Measurements from ENCODE around the gene COL27A1. TPM values are rescaled to one million over a fixed set of nuclear protein-coding genes. Genes with fewer than 3 reads are reported as not detected.

COL27A1 gene
- total and polyA plus RNA-seq, 2 donors (not counting 3 experiments of a cell fraction or from before 2014, with no cell fraction given): 14.7 to 49.1 TPM

DNA sequence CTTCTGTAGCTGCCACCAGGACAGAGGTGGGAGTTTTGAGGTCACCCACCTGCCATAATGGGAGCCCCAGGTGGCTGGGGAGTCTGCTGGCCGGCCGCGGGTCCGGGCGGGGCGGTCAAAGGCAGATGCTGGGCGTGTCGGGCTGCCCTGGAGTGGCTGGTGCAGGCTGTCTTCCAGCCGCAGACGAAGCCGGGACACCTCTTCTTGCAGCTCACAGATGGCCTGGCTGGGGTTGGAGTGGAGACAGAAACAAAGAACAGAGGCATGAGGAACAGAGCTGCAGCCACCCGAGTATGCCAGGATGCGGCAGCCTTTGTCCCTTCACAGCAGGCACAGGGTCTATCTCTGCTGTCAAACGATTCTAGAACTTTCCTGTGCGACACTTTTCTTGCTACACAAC is 192.3 kb downstream of the COL27A1 start:
- H2AFZ ChIP-seq (ENCODE audit: low read depth, low read length): no peak overlapping the region
- POLR2A ChIA-PET: no interaction called here
- no peak overlapping the region for H3K9ac ChIP-seq (replicated peaks; ENCODE audit: extremely low read depth, insufficient read depth, low read length)
- DNase-seq (ENCODE audit: low read depth, low spot score): no peak
- no peak for TF ChIP-seq JUN (IDR thresholded peaks at IDR 0.05; ENCODE audit: borderline replicate concordance, insufficient read depth, insufficient read length, low read depth)
- TF ChIP-seq POLR2A (IDR thresholded peaks at IDR 0.05; ENCODE audit: low read depth, low read length): no peak
- TF ChIP-seq POLR2AphosphoS5 (IDR thresholded peaks at IDR 0.05; ENCODE audit: insufficient read depth, low read depth, low read length): no peak
- no peak for TF ChIP-seq MYC (IDR thresholded peaks at IDR 0.05; ENCODE audit: low read depth, low read length)
- TF ChIP-seq EZH2 (IDR thresholded peaks at IDR 0.05; ENCODE audit: borderline replicate concordance, low read depth, low read length, severe bottlenecking): no peak
- TF ChIP-seq GATA2 (IDR thresholded peaks at IDR 0.05; ENCODE audit: insufficient read depth, insufficient read length, low read depth, low read length): no peak
- TF ChIP-seq FOS (IDR thresholded peaks at IDR 0.05; ENCODE audit: borderline replicate concordance, insufficient read depth, low read length): no peak
- TF ChIP-seq, protein P1, sequence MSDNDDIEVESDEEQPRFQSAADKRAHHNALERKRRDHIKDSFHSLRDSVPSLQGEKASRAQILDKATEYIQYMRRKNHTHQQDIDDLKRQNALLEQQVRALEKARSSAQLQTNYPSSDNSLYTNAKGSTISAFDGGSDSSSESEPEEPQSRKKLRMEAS (IDR thresholded peaks at IDR 0.05; ENCODE audit: insufficient read depth, insufficient read length): no peak
- TF ChIP-seq, protein P2, sequence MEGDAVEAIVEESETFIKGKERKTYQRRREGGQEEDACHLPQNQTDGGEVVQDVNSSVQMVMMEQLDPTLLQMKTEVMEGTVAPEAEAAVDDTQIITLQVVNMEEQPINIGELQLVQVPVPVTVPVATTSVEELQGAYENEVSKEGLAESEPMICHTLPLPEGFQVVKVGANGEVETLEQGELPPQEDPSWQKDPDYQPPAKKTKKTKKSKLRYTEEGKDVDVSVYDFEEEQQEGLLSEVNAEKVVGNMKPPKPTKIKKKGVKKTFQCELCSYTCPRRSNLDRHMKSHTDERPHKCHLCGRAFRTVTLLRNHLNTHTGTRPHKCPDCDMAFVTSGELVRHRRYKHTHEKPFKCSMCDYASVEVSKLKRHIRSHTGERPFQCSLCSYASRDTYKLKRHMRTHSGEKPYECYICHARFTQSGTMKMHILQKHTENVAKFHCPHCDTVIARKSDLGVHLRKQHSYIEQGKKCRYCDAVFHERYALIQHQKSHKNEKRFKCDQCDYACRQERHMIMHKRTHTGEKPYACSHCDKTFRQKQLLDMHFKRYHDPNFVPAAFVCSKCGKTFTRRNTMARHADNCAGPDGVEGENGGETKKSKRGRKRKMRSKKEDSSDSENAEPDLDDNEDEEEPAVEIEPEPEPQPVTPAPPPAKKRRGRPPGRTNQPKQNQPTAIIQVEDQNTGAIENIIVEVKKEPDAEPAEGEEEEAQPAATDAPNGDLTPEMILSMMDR (IDR thresholded peaks at IDR 0.05; ENCODE audit: extremely low read depth in 1 of 2, insufficient read depth in 1 of 2, low read depth in 1 of 2, low read length in 2 of 2): no peak
- dilution Hi-C loops (cut with MboI; ENCODE audit: extremely low pct_ligation_motif_present, low sequenced_read_pairs) (no loop called here), intact Hi-C loops (cut with micrococcal nuclease) (no loop called here)
- H3K9me1 ChIP-seq (replicated peaks; ENCODE audit: control insufficient read depth, extremely low read depth, insufficient read depth, low read length): no peaks in the 10 kb centered on the region
- H3K79me2 ChIP-seq (ENCODE audit: control insufficient read depth, insufficient read depth, low read length): no peaks in the 10 kb centered on the region
- no peaks in the 10 kb centered on the region for H3K9me3 ChIP-seq (replicated peaks; ENCODE audit: control insufficient read depth, insufficient read depth, low read length)
- H3K27me3 ChIP-seq (ENCODE audit: control insufficient read depth in 2 of 2, insufficient read depth in 2 of 2, low read length in 2 of 2): no peaks in the 10 kb centered on the region
- no peak overlapping the region for H3K4me3 ChIP-seq (replicated peaks in 1 of 3; ENCODE audit: insufficient read depth in 1 of 3, low read depth in 1 of 3, low read length in 3 of 3)
- no TSS peak for BruUV-seq (replicated peaks)
- peaks cover 8 to 41% of the 10 kb centered on the region in 2 experiments for H3K36me3 ChIP-seq (ENCODE audit: control insufficient read depth in 2 of 2, extremely low read depth in 1 of 2, insufficient read depth in 2 of 2, low read length in 2 of 2)
- no peak for FAIRE-seq
- CTCF ChIA-PET: no interaction called here
- no peak overlapping the region for H3K4me2 ChIP-seq (ENCODE audit: insufficient read depth, low read length)
- no peaks in the 10 kb centered on the region for H3K4me1 ChIP-seq (ENCODE audit: control insufficient read depth, extremely low read depth, insufficient read depth, low read length)
- no peaks in the 10 kb centered on the region for H4K20me1 ChIP-seq (replicated peaks; ENCODE audit: control insufficient read depth, extremely low read depth, insufficient read depth, low read length)
- H3K27ac ChIP-seq (ENCODE audit: insufficient read depth, low read depth, low read length): no peak overlapping the region

Measured in endothelial cell of umbilical vein (primary cell).